Liver (tissue), 3 donors: ENCODE results near the gene PTTG1IP.

Experiments used
- EGR1 ChIP-seq, 2 donors: IDR thresholded peaks; 2 replicates each; pipeline ENCODE4 v1.6.1; 2016 to 2018; ENCODE audit warnings: antibody characterized with exemption in 2 of 2, low read depth in 2 of 2
- HNF4A ChIP-seq, 2 donors: conservative IDR thresholded peaks; 2 replicates each; pipeline ENCODE4 v1.6.1; 2016; ENCODE audit warnings: antibody characterized with exemption in 2 of 2, mild to moderate bottlenecking in 2 of 2
- JUND ChIP-seq, 2 donors: IDR thresholded peaks; 2 replicates each; pipeline ENCODE4 v1.6.1; 2016; ENCODE audit warnings: antibody characterized with exemption in 2 of 2
- RAD21 ChIP-seq, 2 donors: IDR thresholded peaks; 2 replicates each; pipeline ENCODE4 v1.6.1; 2016; ENCODE audit warnings: antibody characterized with exemption in 2 of 2, mild to moderate bottlenecking in 2 of 2
- SP1 ChIP-seq: IDR thresholded peaks from 2 replicates; pipeline ENCODE4 v1.6.1; 2018; ENCODE audit warnings: antibody characterized with exemption, mild to moderate bottlenecking
- TAF1 ChIP-seq: conservative IDR thresholded peaks from 2 replicates; pipeline ENCODE4 v1.6.1; 2016; ENCODE audit warnings: antibody characterized with exemption, mild to moderate bottlenecking
- YY1 ChIP-seq: IDR thresholded peaks from 2 replicates; pipeline ENCODE4 v1.6.1; 2016; ENCODE audit warnings: antibody characterized with exemption, mild to moderate bottlenecking
- TF ChIP-seq, protein P1 (sequence below): fragments of 150-350 bp; IDR thresholded peaks from 2 replicates; pipeline ENCODE4 v1.5.1; 2017; ENCODE audit warnings: improper control_type of control experiment, low read depth, low read length; ENCODE audit not compliant: missing input control
- TF ChIP-seq, protein P2 (sequence below): IDR thresholded peaks from 2 replicates; pipeline ENCODE4 v1.6.1; 2016; ENCODE audit warnings: antibody characterized with exemption
- TF ChIP-seq, protein P3 (sequence below): IDR thresholded peaks from 2 replicates; pipeline ENCODE4 v1.6.1; 2016; ENCODE audit warnings: antibody characterized with exemption
- TF ChIP-seq, protein P4 (sequence below): IDR thresholded peaks from 2 replicates; pipeline ENCODE4 v1.6.1; 2016; ENCODE audit warnings: antibody characterized with exemption, mild to moderate bottlenecking
- donor health status: healthy.
- donor health status: healthy.

DNA sequence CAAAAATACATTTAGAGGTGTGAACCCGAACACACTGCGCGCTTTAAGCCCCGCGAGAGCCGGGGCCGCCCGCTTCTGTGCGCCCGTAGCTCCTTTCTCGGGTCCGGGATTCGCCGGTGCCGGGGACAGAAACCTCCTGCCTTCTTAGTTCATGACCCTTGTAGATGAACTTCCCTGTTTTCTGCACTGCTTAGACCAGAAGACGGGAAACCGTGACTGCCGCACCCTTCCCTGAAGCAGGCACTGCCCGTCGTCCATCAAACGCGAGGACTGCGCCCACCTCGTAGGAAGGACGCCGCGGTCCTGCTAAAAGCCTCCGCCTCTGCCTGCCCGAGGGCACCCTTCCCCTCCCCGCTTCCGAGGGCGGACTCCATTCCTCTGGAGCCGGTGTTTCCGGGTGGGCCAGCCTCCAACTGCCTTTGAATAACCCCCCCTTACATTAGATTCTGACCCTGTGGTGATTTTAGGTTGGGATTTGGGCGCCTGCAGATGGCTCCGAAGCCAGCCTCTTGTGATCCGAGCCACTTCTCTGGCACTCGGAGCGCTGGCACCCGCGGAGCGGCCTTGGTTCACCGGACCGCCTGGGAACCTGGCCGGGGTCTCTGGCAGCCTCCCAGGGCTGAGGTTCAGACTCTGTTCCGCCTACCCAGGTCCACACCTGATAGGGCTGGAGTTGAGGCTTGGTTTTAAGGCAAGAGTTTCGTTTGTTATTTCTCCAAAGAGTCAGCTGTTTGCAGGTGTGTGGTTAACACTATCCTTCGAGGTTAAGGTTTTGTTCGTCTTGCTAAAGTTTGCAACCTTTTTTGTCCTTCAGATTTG, 1.2 kb upstream of the PTTG1IP start:
- TF ChIP-seq, protein P1, sequence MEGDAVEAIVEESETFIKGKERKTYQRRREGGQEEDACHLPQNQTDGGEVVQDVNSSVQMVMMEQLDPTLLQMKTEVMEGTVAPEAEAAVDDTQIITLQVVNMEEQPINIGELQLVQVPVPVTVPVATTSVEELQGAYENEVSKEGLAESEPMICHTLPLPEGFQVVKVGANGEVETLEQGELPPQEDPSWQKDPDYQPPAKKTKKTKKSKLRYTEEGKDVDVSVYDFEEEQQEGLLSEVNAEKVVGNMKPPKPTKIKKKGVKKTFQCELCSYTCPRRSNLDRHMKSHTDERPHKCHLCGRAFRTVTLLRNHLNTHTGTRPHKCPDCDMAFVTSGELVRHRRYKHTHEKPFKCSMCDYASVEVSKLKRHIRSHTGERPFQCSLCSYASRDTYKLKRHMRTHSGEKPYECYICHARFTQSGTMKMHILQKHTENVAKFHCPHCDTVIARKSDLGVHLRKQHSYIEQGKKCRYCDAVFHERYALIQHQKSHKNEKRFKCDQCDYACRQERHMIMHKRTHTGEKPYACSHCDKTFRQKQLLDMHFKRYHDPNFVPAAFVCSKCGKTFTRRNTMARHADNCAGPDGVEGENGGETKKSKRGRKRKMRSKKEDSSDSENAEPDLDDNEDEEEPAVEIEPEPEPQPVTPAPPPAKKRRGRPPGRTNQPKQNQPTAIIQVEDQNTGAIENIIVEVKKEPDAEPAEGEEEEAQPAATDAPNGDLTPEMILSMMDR, result no peak
- TF ChIP-seq RAD21 (IDR thresholded peaks at IDR 0.05) (no peak), SP1 (peak; percentile 49), YY1 (peak; percentile 96), TAF1 (no peak), EGR1 (IDR thresholded peaks at IDR 0.05; ENCODE audit: low read depth in 2 of 2) (peak in 1 of 2 donors; percentile 50), JUND (IDR thresholded peaks at IDR 0.05) (no peak), HNF4A (conservative IDR thresholded peaks at IDR 0.05) (peak; percentile 45 to 61)
- TF ChIP-seq, protein P2, sequence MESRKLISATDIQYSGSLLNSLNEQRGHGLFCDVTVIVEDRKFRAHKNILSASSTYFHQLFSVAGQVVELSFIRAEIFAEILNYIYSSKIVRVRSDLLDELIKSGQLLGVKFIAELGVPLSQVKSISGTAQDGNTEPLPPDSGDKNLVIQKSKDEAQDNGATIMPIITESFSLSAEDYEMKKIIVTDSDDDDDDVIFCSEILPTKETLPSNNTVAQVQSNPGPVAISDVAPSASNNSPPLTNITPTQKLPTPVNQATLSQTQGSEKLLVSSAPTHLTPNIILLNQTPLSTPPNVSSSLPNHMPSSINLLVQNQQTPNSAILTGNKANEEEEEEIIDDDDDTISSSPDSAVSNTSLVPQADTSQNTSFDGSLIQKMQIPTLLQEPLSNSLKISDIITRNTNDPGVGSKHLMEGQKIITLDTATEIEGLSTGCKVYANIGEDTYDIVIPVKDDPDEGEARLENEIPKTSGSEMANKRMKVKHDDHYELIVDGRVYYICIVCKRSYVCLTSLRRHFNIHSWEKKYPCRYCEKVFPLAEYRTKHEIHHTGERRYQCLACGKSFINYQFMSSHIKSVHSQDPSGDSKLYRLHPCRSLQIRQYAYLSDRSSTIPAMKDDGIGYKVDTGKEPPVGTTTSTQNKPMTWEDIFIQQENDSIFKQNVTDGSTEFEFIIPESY, result no peak
- TF ChIP-seq, protein P3, sequence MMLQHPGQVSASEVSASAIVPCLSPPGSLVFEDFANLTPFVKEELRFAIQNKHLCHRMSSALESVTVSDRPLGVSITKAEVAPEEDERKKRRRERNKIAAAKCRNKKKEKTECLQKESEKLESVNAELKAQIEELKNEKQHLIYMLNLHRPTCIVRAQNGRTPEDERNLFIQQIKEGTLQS, result no peak
- TF ChIP-seq, protein P4, sequence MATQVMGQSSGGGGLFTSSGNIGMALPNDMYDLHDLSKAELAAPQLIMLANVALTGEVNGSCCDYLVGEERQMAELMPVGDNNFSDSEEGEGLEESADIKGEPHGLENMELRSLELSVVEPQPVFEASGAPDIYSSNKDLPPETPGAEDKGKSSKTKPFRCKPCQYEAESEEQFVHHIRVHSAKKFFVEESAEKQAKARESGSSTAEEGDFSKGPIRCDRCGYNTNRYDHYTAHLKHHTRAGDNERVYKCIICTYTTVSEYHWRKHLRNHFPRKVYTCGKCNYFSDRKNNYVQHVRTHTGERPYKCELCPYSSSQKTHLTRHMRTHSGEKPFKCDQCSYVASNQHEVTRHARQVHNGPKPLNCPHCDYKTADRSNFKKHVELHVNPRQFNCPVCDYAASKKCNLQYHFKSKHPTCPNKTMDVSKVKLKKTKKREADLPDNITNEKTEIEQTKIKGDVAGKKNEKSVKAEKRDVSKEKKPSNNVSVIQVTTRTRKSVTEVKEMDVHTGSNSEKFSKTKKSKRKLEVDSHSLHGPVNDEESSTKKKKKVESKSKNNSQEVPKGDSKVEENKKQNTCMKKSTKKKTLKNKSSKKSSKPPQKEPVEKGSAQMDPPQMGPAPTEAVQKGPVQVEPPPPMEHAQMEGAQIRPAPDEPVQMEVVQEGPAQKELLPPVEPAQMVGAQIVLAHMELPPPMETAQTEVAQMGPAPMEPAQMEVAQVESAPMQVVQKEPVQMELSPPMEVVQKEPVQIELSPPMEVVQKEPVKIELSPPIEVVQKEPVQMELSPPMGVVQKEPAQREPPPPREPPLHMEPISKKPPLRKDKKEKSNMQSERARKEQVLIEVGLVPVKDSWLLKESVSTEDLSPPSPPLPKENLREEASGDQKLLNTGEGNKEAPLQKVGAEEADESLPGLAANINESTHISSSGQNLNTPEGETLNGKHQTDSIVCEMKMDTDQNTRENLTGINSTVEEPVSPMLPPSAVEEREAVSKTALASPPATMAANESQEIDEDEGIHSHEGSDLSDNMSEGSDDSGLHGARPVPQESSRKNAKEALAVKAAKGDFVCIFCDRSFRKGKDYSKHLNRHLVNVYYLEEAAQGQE, result no peak
